ENCODE measurements around the gene NKAIN4.
"Not testable (repeated sequence)": the region's sequence is repeated elsewhere in the genome, so short reads cannot be mapped to it uniquely, and the experiment has no call there.

NKAIN4 gene

GRCh38 chr20:63253438-63254231 is 628 bp downstream of the NKAIN4 start:
- TF ChIP-seq, protein P1, sequence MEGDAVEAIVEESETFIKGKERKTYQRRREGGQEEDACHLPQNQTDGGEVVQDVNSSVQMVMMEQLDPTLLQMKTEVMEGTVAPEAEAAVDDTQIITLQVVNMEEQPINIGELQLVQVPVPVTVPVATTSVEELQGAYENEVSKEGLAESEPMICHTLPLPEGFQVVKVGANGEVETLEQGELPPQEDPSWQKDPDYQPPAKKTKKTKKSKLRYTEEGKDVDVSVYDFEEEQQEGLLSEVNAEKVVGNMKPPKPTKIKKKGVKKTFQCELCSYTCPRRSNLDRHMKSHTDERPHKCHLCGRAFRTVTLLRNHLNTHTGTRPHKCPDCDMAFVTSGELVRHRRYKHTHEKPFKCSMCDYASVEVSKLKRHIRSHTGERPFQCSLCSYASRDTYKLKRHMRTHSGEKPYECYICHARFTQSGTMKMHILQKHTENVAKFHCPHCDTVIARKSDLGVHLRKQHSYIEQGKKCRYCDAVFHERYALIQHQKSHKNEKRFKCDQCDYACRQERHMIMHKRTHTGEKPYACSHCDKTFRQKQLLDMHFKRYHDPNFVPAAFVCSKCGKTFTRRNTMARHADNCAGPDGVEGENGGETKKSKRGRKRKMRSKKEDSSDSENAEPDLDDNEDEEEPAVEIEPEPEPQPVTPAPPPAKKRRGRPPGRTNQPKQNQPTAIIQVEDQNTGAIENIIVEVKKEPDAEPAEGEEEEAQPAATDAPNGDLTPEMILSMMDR (conservative IDR thresholded peaks at IDR 0.05) = no peak
- H3K27ac ChIP-seq = no peak overlapping the region

DNA sequence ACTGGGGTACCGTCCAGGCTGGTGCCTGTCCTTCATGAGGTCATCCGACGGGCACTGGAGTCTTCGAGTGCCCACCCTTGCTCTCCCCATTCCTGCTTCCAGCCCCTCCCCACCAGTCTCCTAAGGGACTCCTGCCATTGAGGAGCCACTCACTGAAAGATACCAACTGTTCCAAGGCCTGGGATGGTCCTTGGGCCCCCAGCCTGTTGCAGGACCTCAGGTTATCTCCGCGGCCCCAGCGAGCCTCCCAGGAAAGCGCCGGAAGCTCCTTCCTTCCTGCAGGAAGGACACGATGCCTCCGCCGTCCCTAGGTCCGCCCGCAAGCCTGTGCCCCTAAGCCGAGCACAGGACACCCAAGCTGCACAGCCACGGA is 1.2 kb downstream of the NKAIN4 start:
- H3K27ac ChIP-seq = no peak overlapping the region
- TF ChIP-seq, protein P1 (conservative IDR thresholded peaks at IDR 0.05) = no peak

- no peak overlapping the region for H3K27ac ChIP-seq
- TF ChIP-seq, protein P1 (conservative IDR thresholded peaks at IDR 0.05) = no peak
These were observed 2.0 kb downstream of the NKAIN4 start for GRCh38 chr20:63252284-63252711.

DNA sequence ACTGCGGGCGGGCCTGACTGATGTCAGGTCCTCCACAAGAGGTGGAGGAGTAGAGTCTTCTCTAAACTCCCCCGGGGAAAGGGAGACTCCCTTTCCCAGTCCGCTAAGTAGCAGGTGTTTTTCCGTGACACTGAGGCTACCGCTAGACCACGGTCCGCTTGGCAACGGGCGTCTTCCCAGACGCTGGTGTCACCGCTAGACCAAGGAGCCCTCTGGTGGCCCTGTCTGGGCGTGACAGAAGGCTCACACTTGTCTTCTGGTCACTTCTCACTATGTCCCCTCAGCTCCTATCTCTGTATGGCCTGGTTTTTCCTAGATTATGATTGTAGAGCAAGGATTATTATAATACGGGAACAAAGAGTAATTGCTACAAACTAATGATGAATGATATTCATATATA is 2.9 kb downstream of the NKAIN4 start:
- H3K27ac ChIP-seq = not testable (repeated sequence)
- TF ChIP-seq, protein P1 (conservative IDR thresholded peaks at IDR 0.05) = peak; percentile 67

- H3K27ac ChIP-seq = no peak overlapping the region; the same call in 1 of the 2 replicates
- TF ChIP-seq, protein P1 (conservative IDR thresholded peaks at IDR 0.05) = no peak
These were observed 4.4 kb downstream of the NKAIN4 start for GRCh38 chr20:63249891-63250290.

GRCh38 chr20:63248835-63249591 is 5.2 kb downstream of the NKAIN4 start:
- H3K27ac ChIP-seq = no peak overlapping the region; the same call in 1 of the 2 replicates
- TF ChIP-seq, protein P1 (conservative IDR thresholded peaks at IDR 0.05) = no peak

DNA sequence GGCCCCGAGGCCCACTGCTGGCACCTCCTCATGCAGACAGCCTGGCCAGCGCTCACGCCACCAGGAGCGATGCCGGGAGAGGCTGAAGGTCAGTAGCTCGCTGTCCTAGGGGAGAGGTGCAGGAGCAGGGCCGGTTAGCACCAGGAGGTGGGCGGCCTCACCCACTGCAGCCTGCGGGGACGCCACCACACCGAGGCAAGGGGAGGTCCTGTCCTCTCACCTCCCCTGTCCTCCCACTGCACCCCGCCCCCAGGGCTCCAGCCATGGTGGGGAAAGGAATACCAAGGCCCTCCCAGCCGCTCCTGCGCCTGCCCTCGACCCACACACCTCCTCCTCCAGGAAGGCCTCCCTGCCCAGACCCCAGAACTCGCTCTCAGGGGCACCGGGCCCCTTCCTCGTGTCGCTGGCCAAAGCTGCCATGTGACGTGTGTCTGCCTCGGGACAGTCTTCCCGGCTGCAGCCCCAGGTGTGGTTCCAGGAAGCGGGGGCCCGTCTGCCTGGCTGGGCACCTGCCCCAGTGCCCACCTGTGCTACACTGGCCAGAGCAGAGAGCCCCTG is 6.5 kb downstream of the NKAIN4 start:
- no peak overlapping the region for H3K27ac ChIP-seq
- TF ChIP-seq, protein P1 (conservative IDR thresholded peaks at IDR 0.05) = no peak

Data from VCaP (cell line).